GM12872 (cell line): ENCODE measurements around the gene ZMAT5.

Experiments
- TF ChIP-seq, protein P1 (sequence below): IDR thresholded peaks from 3 replicates; pipeline ENCODE4 v1.5.1; 2011; ENCODE audit warnings: low read depth, mild to moderate bottlenecking, low read length, moderate library complexity; ENCODE audit not compliant: insufficient read depth

ZMAT5 gene

DNA sequence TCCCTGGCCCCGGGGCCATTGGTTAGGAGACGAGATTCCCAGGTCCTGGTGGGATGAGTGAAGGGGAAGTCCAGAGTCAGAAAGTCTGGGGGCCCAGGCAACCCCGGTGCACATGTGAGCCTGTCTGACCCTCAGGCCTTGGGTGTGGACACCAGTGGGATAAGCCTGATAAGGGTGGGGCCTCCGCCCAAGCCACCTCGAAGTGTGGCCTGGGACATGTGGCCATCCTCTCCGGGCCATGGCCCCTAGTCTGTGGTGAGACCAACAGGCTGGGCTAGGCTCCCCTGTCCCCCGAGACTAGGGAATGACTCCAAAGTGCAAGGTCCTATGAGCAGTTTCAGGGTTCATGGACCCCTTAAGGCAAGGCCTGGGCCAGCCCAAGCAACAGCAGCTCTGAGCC lies 40.7 kb downstream of the ZMAT5 start:
- TF ChIP-seq, protein P1, sequence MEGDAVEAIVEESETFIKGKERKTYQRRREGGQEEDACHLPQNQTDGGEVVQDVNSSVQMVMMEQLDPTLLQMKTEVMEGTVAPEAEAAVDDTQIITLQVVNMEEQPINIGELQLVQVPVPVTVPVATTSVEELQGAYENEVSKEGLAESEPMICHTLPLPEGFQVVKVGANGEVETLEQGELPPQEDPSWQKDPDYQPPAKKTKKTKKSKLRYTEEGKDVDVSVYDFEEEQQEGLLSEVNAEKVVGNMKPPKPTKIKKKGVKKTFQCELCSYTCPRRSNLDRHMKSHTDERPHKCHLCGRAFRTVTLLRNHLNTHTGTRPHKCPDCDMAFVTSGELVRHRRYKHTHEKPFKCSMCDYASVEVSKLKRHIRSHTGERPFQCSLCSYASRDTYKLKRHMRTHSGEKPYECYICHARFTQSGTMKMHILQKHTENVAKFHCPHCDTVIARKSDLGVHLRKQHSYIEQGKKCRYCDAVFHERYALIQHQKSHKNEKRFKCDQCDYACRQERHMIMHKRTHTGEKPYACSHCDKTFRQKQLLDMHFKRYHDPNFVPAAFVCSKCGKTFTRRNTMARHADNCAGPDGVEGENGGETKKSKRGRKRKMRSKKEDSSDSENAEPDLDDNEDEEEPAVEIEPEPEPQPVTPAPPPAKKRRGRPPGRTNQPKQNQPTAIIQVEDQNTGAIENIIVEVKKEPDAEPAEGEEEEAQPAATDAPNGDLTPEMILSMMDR: no peak

GRCh38 chr22:29724843-29725242 lies 42.0 kb downstream of the ZMAT5 start:
- TF ChIP-seq, protein P1: no peak

DNA sequence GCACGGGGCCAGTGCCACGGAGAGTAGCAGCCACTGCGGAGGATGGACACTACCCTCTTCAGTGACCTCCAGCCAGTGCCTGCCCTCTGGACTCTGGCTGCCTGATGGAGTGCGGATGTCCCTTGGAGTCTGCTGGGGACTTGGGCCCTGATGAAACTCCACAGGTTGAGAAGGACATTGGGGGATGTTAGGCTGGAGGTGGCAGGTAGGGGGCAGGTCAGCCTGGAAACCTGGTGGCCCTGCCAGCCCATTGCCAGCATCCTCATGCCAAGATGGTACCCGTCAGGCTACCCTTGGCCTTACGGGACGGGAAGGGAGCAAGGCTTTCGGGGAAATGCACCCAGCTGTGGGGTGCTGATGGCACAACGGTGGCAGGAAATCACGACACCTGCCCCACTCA lies 43.0 kb downstream of the ZMAT5 start:
- TF ChIP-seq, protein P1: no peak

DNA sequence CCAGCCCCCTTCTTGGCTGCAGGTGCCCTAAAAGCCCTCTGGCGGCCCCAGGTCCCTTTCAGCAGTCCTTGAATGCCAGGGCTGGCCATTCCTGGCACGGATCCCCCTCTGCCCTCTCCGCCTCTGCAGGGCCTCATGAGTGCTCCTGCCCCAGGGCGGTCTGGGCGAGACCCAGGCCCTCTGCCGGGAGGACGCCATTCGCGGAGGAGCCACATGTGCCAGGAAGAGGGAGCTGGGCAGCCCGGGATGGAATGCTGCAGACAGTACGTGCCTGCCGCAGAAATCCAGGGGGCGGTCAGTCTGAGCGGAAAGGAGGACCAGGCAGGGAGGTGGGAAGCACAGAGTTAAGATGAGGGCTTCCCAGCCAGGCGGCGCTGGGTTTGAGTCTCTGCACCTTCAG lies 44.2 kb downstream of the ZMAT5 start:
- TF ChIP-seq, protein P1: no peak

DNA sequence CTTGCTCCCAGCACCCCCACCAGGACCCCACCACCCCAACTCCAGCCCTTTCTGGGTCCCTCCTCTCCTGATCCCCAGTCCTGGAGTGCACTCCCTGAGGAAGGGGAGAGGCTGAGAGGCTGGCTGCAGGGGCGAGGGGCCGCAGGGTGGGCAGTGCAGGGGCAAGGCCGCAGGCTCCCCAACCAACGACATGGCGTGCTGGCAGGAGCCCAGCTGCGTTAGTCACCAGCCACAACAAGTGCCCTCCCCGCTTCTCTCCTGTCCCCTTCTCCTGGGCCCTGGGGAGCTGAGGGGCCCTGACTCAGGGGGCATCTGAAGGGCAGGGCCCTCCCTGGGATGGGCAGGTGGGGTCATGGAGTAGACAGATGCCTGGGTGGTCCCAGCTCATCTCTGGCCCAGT lies 44.7 kb downstream of the ZMAT5 start:
- TF ChIP-seq, protein P1: no peak

DNA sequence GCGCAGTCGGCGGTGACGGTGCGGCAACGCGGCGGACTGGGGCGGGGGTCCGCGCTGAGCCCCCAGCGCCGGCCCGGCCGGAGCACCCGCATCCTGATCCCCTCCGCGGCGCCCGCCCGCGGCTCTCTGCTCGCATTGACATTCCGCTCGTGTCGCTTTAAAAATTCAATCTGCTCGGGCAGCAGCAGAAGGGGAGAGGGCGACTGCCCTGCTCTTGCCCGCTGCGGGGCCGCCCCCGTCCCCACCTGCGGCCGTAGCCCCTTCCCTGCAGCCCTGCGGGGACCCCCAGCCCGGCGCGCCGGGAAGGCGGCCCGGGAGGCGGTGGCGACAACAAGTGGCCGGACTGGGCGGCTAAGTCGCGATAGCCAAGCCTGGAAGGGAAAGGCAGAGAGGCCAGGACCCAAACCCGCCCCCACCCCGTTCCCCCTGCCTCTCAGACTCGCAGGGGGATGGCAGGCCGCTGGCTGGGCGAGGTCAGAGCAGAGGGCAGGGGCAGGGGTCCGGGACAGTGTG lies 45.9 kb downstream of the ZMAT5 start:
- TF ChIP-seq, protein P1: no peak

GRCh38 chr22:29719899-29720645 lies 46.7 kb downstream of the ZMAT5 start, which contains the start of gene CABP7:
CABP7 (plus strand) TSS chr22:29720003; CDS start chr22:29720425, 422 bp downstream.
- TF ChIP-seq, protein P1: no peak
